Coronary artery (tissue), 2 donors: Measurements from ENCODE around the gene ZNF302.

Experiments
- DNase-seq: peaks from one replicate; pipeline ENCODE4 v3.0.0-alpha.2; 2017; ENCODE audit warnings: low spot score
- H3K27ac ChIP-seq, 2 donors: fragments of 200-600 bp; sonication (generic); one replicate each; pipeline ENCODE4 v1.5.1; 2016 to 2019
- H3K4me3 ChIP-seq: fragments of 200-600 bp; sonication (generic); 2 replicates; pipeline ENCODE4 v1.5.1; 2016; ENCODE audit warnings: mild to moderate bottlenecking, moderate library complexity
- CTCF ChIP-seq: fragments of 200-600 bp; sonication (generic); IDR thresholded peaks from one replicate; pipeline ENCODE4 v1.5.1; 2019; ENCODE audit warnings: antibody characterized with exemption

ZNF302 gene

GRCh38 chr19:34707661-34708060 is 30.2 kb downstream of the ZNF302 start:
- TF ChIP-seq CTCF: no peak
- Histone ChIP-seq H3K27ac (no peak overlapping the region), H3K4me3 (no peak overlapping the region)
- DNase-seq: no peak

GRCh38 chr19:34711890-34712289 is 34.4 kb downstream of the ZNF302 start:
- no peak for TF ChIP-seq CTCF
- H3K27ac ChIP-seq: no peak overlapping the region

GRCh38 chr19:34712395-34713261 is 35.1 kb downstream of the ZNF302 start:
- no peak for DNase-seq

More at GRCh38 chr19:34711890-34712289, 34.4 kb downstream of the ZNF302 start:
- H3K4me3 ChIP-seq: no peak overlapping the region
- DNase-seq: no peak

GRCh38 chr19:34713262-34713637 is 35.8 kb downstream of the ZNF302 start:
- H3K4me3 ChIP-seq: no peak overlapping the region
- no peak for TF ChIP-seq CTCF
- DNase-seq: no peak
- no peak overlapping the region for H3K27ac ChIP-seq

More at GRCh38 chr19:34712395-34713261, 35.1 kb downstream of the ZNF302 start:
- Histone ChIP-seq H3K27ac (no peak overlapping the region), H3K4me3 (no peak overlapping the region)
- TF ChIP-seq CTCF: peak; percentile 69

GRCh38 chr19:34715357-34715756 is 37.9 kb downstream of the ZNF302 start:
- TF ChIP-seq CTCF: no peak
- DNase-seq: no peak
- Histone ChIP-seq H3K4me3 (no peak overlapping the region), H3K27ac (no peak overlapping the region)

GRCh38 chr19:34722353-34722752 is 44.9 kb downstream of the ZNF302 start:
- TF ChIP-seq CTCF: no peak
- Histone ChIP-seq H3K27ac (no peak overlapping the region), H3K4me3 (no peak overlapping the region)
- DNase-seq: no peak

GRCh38 chr19:34725400-34725799 is 47.9 kb downstream of the ZNF302 start:
- Histone ChIP-seq H3K27ac (no peak overlapping the region), H3K4me3 (no peak overlapping the region)
- DNase-seq: no peak
- no peak for TF ChIP-seq CTCF
